Prostate gland (tissue), 2 donors: Measurements from ENCODE around the gene NPR2. TPM values are rescaled to one million over a fixed set of nuclear protein-coding genes. Genes with fewer than 3 reads are reported as not detected.

Source experiments
- DNase-seq: peaks from one replicate; pipeline ENCODE4 v3.0.0-alpha.2; 2019; ENCODE audit warnings: low spot score
- H3K27ac ChIP-seq, 2 donors: fragments of 200-600 bp; sonication (generic); 2 replicates each; pipeline ENCODE4 v1.5.1; 2017 to 2019
- H3K27me3 ChIP-seq: fragments of 200-600 bp; sonication (generic); replicated peaks from 2 replicates; pipeline ENCODE4 v1.5.1; 2019; ENCODE audit not compliant: insufficient read depth
- H3K36me3 ChIP-seq, 2 donors: fragments of 200-600 bp; sonication (generic); 1 replicate in 1 of 2; 2 replicates in 1 of 2; pipeline versions ENCODE4 v1.5.1 to v1.8.1; 2017 to 2019
- H3K4me1 ChIP-seq: fragments of 200-600 bp; sonication (generic); replicated peaks from 2 replicates; pipeline ENCODE4 v1.5.1; 2019
- H3K4me3 ChIP-seq, 2 donors: fragments of 200-600 bp; sonication (generic); 2 replicates each; pipeline ENCODE4 v1.5.1; 2017 to 2019
- H3K9me3 ChIP-seq: fragments of 200-600 bp; sonication (generic); 2 replicates; pipeline ENCODE4 v1.5.1; 2017
- POLR2A ChIP-seq: fragments of 450-650 bp; IDR thresholded peaks from one replicate; pipeline ENCODE4 v1.6.1; 2016; ENCODE audit warnings: antibody characterized with exemption, mild to moderate bottlenecking
- POLR2AphosphoS5 ChIP-seq: sonication (generic); formaldehyde crosslinking; IDR thresholded peaks from one replicate; pipeline ENCODE4 v1.6.1; 2017; ENCODE audit warnings: antibody characterized with exemption
- WGBS: methylation state at CpG from one replicate; pipeline ENCODE4 v1.1.5; 2018; 5-methylcytosine and 5-hydroxymethylcytosine counted together
- intact Hi-C: fragments of 100-400 bp; cut with DNase I; formaldehyde crosslinking; loops from one replicate; pipeline ENCODE4 v1.14.2; 2022
- total RNA-seq, 2 donors: library from RNA; depleted of rRNA; stranded (reverse); fragments of >200 nt; gene quantifications; one replicate each; pipeline ENCODE4 v1.1.0, GENCODE V29; 2016
- TF ChIP-seq, protein P1 (sequence below), 4 experiments: fragments of 200-600 bp in 2 of 4; fragments of 450-650 bp in 2 of 4; sonication (generic) in 2 of 4; IDR thresholded peaks; 1 replicate in 3 of 4; 2 replicates in 1 of 4; pipeline ENCODE4 v1.5.1; 2016 to 2019; ENCODE audit warnings: antibody characterized with exemption in 4 of 4, mild to moderate bottlenecking in 2 of 4, moderate library complexity in 2 of 4

The NPR2 gene
- total RNA-seq, 2 donors from 2014 or later = 17.3 to 33.2 TPM

DNA sequence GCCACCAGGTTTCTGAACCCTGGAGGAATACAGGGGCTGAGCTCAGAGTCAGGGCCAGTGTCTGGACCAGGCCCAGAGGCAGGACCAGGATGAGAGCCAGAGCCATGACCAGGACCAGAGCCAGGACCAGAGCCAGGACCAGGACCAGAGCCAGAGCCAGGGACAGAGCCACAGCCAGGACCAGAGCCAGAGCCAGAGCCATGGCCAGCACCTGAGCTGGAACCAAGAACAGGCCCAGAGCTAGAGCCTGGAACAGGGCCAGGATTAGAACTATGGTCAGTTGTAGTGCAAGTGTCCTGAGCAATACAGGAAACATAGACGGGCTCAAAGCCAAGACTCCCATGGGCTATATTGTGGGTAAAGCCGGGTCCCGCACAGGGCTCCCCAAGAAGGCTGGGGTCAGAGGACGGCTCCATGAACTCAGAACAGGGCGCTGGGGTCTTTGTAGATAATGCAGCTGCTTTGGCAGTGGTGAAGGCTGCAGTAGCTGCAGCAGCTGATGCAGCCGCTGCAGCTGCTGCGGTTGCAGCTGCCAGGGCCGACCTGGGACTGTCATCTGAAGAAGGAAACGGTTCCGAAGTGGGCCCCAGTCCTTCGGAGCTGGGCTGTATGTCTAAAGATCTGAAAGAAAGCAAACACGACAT, 20.1 kb downstream of the NPR2 start:
- intact Hi-C loops = no loop called here

DNA sequence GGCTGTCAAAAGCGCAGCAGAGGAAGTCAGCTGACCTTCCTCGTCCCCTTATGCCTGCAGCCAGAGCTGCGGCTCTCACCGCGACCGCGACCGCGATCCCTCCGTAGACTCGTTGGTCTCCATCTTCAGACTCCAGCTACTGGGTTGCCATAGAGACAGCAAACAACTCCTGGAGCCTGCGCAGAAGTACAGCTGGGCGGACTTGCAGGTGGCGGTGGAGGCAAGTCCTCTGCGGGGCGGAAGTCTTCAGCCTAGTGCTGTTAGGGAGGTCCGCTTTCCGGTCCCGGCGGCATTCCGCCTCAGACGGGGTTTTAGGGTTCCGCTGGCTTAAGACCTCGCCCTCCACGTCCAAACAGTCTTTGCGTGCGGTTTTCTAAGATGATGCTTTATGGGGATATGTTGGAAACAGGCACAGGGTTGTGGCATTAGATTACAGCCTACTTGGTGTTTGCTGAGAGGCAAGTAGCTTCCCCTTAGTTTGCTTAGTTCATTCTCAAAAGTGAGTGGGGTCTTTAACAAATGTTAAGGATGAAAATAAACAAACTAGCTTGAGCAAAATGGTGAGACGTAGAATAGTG, 20.7 kb downstream of the NPR2 start, which contains the start of gene SPAG8:
Gene SPAG8 (minus strand): TSS at position 238 of the 578 bp plus-strand sequence. CDS start 115 bp downstream, at position 123.
- under 1% methylated on average over 28 of the region's 28 CpGs for WGBS
- Histone ChIP-seq H3K27me3 (no peaks in the 10 kb centered on the region), H3K9me3 (no peaks in the 10 kb centered on the region), H3K27ac (peak within 1 kb of the TSS; percentile 55 to 67), H3K36me3 (no peaks in the 10 kb centered on the region), H3K4me1 (peaks cover 5% of the 10 kb centered on the region), H3K4me3 (peak within 1 kb of the TSS; percentile 18 to 30)
- intact Hi-C loops = no loop called here
- peak; percentile 26 for TF ChIP-seq POLR2A
- TF ChIP-seq, protein P1, sequence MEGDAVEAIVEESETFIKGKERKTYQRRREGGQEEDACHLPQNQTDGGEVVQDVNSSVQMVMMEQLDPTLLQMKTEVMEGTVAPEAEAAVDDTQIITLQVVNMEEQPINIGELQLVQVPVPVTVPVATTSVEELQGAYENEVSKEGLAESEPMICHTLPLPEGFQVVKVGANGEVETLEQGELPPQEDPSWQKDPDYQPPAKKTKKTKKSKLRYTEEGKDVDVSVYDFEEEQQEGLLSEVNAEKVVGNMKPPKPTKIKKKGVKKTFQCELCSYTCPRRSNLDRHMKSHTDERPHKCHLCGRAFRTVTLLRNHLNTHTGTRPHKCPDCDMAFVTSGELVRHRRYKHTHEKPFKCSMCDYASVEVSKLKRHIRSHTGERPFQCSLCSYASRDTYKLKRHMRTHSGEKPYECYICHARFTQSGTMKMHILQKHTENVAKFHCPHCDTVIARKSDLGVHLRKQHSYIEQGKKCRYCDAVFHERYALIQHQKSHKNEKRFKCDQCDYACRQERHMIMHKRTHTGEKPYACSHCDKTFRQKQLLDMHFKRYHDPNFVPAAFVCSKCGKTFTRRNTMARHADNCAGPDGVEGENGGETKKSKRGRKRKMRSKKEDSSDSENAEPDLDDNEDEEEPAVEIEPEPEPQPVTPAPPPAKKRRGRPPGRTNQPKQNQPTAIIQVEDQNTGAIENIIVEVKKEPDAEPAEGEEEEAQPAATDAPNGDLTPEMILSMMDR (IDR thresholded peaks at IDR 0.05) = no peak
- peak; percentile 93 for TF ChIP-seq POLR2AphosphoS5
- peak; percentile 91 for DNase-seq

More for the DNA sequence above, 20.1 kb downstream of the NPR2 start:
- Histone ChIP-seq H3K36me3 (no peaks in the 10 kb centered on the region), H3K27ac (peak overlapping the region in 1 of 2 donors; percentile 55), H3K9me3 (no peaks in the 10 kb centered on the region), H3K4me1 (peaks cover 5% of the 10 kb centered on the region), H3K4me3 (peak overlapping the region; percentile 18 to 30), H3K27me3 (no peaks in the 10 kb centered on the region)
- DNase-seq = no peak
- TF ChIP-seq POLR2A = no peak
- TF ChIP-seq POLR2AphosphoS5 = no peak
- TF ChIP-seq, protein P1 (IDR thresholded peaks at IDR 0.05) = no peak
- WGBS = 13% methylated on average over 12 of the region's 12 CpGs

DNA sequence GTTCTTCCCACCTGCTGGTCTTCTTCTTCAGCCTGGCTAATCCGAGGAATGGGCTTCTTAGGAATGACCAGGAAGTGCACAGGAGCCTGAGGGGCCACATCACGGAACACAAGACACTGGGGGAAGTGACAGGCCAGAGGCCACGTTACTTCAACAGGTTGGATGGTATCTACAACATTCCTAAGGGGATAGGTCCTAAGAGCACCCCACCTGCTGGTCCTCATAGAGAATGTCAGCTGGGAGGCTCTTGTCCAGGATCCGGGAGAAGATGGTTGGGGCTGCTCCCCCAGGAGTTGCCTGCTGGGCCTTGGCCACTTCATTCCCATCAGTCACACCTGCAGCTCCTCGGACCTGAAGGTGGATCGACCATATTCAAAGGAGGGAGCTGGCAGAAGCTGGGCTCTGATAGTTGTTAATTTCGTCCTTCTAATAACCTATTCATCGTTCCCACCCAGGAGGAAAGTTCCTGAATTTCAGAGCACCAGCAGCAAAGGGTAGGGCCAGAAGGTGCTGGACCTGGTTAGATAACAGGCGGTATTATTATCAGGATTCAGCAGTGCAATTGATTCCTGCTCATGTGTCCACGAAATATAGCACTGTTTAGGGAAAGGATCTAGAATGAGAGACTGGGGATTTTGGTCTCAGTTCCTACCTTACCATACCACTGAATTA, 22.2 kb downstream of the NPR2 start:
- no peak for DNase-seq
- H3K4me3 ChIP-seq = no peak overlapping the region
- no peaks in the 10 kb centered on the region for H3K9me3 ChIP-seq
- H3K4me1 ChIP-seq = peaks cover 5% of the 10 kb centered on the region
- H3K27ac ChIP-seq = peak overlapping the region; percentile 84 to 90
- intact Hi-C loops = no loop called here
- H3K27me3 ChIP-seq = no peaks in the 10 kb centered on the region
- no peak for TF ChIP-seq POLR2AphosphoS5
- TF ChIP-seq, protein P1 (IDR thresholded peaks at IDR 0.05) = peak in 2 of 4 experiments; percentile 12 to 13
- TF ChIP-seq POLR2A = no peak
- 74% methylated on average over 10 of the region's 10 CpGs for WGBS
- H3K36me3 ChIP-seq = no peaks in the 10 kb centered on the region

DNA sequence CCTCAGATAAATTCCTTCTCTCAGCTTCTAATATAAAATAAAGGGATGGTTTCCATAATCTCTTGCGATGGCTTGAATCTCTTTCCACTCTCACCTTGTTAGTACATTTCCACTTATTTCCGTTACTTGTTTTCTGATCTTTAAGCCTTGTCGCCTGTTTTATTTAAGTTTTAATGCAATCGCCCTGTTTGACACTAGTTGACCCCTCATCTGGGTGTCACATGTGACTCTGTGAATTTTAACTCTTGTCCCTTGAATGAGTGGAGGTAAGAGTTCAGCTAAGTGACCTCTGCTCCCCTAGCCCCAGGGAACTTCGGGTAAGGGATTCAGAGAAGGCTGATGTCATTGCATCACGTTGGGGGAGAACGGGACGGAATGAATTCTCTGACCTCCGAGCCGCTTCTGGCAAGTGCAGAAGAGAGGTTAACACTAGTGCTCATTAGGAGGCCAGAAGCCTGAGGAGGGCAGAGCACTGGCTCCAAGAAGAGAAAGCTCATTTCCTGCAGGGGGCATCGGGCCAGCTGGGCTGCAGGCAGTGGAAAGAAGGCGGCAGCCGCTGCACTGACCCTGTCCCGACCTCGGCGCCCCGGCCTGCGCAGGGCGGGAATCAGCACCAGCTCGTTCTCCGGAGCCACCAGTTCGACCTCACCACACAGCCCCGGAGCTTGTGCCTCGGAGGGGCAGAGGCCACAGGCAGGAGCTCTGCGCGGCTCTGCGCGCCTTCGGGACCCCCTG, 22.9 kb downstream of the NPR2 start:
- peak; percentile 36 for DNase-seq
- Histone ChIP-seq H3K36me3 (no peaks in the 10 kb centered on the region), H3K27me3 (no peaks in the 10 kb centered on the region), H3K27ac (peak overlapping the region; percentile 84 to 90), H3K9me3 (no peaks in the 10 kb centered on the region), H3K4me1 (peaks cover 5% of the 10 kb centered on the region), H3K4me3 (peak overlapping the region; percentile 54 to 67)
- 12% methylated on average over 22 of the region's 29 CpGs for WGBS
- TF ChIP-seq POLR2AphosphoS5 = no peak
- no peak for TF ChIP-seq POLR2A
- TF ChIP-seq, protein P1 (IDR thresholded peaks at IDR 0.05) = peak in 2 of 4 experiments; percentile 4 to 27
- intact Hi-C loops = no loop called here
